NCI-H1092 (cell line): ENCODE data around the gene GEMIN4.
"Not testable (repeated sequence)": the region's sequence is repeated elsewhere in the genome, so short reads cannot be mapped to it uniquely, and the experiment has no call there.

Experiments
- DNase-seq: peaks from one replicate; lab custom pipeline; 2025; lab: John Stamatoyannopoulos, UW

Gene GEMIN4

GRCh38 chr17:752002-752619 lies at the start of gene GEMIN4:
GEMIN4 (minus strand) TSS chr17:752264; CDS start chr17:752142, 122 bp downstream.
- DNase-seq, result peak; percentile 80

- DNase-seq, result no peak
Observed at GRCh38 chr17:801660-802059, 49.6 kb upstream of the GEMIN4 start.

GRCh38 chr17:800446-801242 lies 48.6 kb upstream of the GEMIN4 start:
- DNase-seq, result no peak

- no peak for DNase-seq
Observed at GRCh38 chr17:799261-799660, 47.2 kb upstream of the GEMIN4 start.

- peak; percentile 18 for DNase-seq
Observed at GRCh38 chr17:798246-798645, 46.2 kb upstream of the GEMIN4 start.

- DNase-seq, result no peak
Observed at GRCh38 chr17:797236-797840, 45.3 kb upstream of the GEMIN4 start.

GRCh38 chr17:796609-797008 lies 44.5 kb upstream of the GEMIN4 start:
- DNase-seq, result no peak

GRCh38 chr17:795721-796120 lies 43.7 kb upstream of the GEMIN4 start:
- DNase-seq, result no peak

GRCh38 chr17:795276-795675 lies 43.2 kb upstream of the GEMIN4 start:
- DNase-seq, result no peak

- peak; percentile 71 for DNase-seq
Observed at GRCh38 chr17:794876-795275, 42.8 kb upstream of the GEMIN4 start.

- DNase-seq, result no peak
Observed at GRCh38 chr17:792277-792676, 40.2 kb upstream of the GEMIN4 start.

GRCh38 chr17:791829-792228 lies 39.8 kb upstream of the GEMIN4 start:
- DNase-seq, result no peak

- not testable (repeated sequence) for DNase-seq
Observed at GRCh38 chr17:790874-791247, 38.8 kb upstream of the GEMIN4 start.

GRCh38 chr17:789931-790873 lies 38.1 kb upstream of the GEMIN4 start:
- DNase-seq, result not testable (repeated sequence)

GRCh38 chr17:789160-789840 lies 37.2 kb upstream of the GEMIN4 start:
- no peak for DNase-seq

GRCh38 chr17:788551-788950 lies 36.5 kb upstream of the GEMIN4 start:
- DNase-seq, result no peak

GRCh38 chr17:787641-788221 lies 35.7 kb upstream of the GEMIN4 start:
- DNase-seq, result no peak

GRCh38 chr17:785901-786300 lies 33.8 kb upstream of the GEMIN4 start:
- DNase-seq, result not testable (repeated sequence)

- DNase-seq, result no peak
Observed at GRCh38 chr17:784143-784542, 32.1 kb upstream of the GEMIN4 start.

- DNase-seq, result peak; percentile 76
Observed at GRCh38 chr17:781805-782731, 30.0 kb upstream of the GEMIN4 start, which contains the start of the genes GLOD4 and MRM3. GLOD4 (minus strand) TSS chr17:782280; CDS start chr17:782255, 25 bp downstream. MRM3 (plus strand) TSS chr17:782353; CDS start chr17:782379, 26 bp downstream.
